HG02852 (cell line): ENCODE data around the gene BNIP3.

Experiments used
- ATAC-seq: cut with Tn5 transposase; IDR thresholded peaks from one replicate; pipeline ENCODE4 v1.9.1; 2021; ENCODE audit warnings: mild to moderate bottlenecking, moderate library complexity; ENCODE audit not compliant: unreplicated experiment

The BNIP3 gene

GRCh38 chr10:131978851-131979250 lies 2.9 kb downstream of the BNIP3 start:
- no peak for ATAC-seq

GRCh38 chr10:131978366-131978765 lies 3.4 kb downstream of the BNIP3 start:
- ATAC-seq, result no peak

GRCh38 chr10:131977323-131978096 lies 4.2 kb downstream of the BNIP3 start:
- no peak for ATAC-seq

GRCh38 chr10:131975796-131976195 lies 5.9 kb downstream of the BNIP3 start:
- no peak for ATAC-seq

GRCh38 chr10:131975003-131975402 lies 6.7 kb downstream of the BNIP3 start:
- no peak for ATAC-seq

GRCh38 chr10:131974034-131974817 lies 7.5 kb downstream of the BNIP3 start:
- ATAC-seq, result no peak

- ATAC-seq, result no peak
These were observed 8.4 kb downstream of the BNIP3 start for GRCh38 chr10:131973160-131973951.

- ATAC-seq, result peak; percentile 63
These were observed 9.2 kb downstream of the BNIP3 start for GRCh38 chr10:131972474-131973071.

GRCh38 chr10:131971591-131971990 lies 10.1 kb downstream of the BNIP3 start:
- no peak for ATAC-seq

GRCh38 chr10:131970946-131971345 lies 10.8 kb downstream of the BNIP3 start:
- no peak for ATAC-seq

- no peak for ATAC-seq
These were observed 12.8 kb downstream of the BNIP3 start for GRCh38 chr10:131968949-131969348.

GRCh38 chr10:131964298-131964697 lies 17.4 kb downstream of the BNIP3 start:
- no peak for ATAC-seq

- no peak for ATAC-seq
These were observed 17.9 kb downstream of the BNIP3 start for GRCh38 chr10:131963811-131964210.

GRCh38 chr10:131963350-131963749 lies 18.4 kb downstream of the BNIP3 start:
- no peak for ATAC-seq

GRCh38 chr10:131961777-131962662 lies 19.7 kb downstream of the BNIP3 start:
- no peak for ATAC-seq

GRCh38 chr10:131961047-131961776 lies 20.5 kb downstream of the BNIP3 start:
- ATAC-seq, result no peak

GRCh38 chr10:131960631-131961046 lies 21.1 kb downstream of the BNIP3 start:
- ATAC-seq, result no peak

GRCh38 chr10:131959841-131960240 lies 21.9 kb downstream of the BNIP3 start:
- ATAC-seq, result no peak

GRCh38 chr10:131955591-131956340 lies 26.0 kb downstream of the BNIP3 start:
- no peak for ATAC-seq
